ENCODE measurements around the gene CCDC50.
A peak's percentile ranks its signal among the peaks of the same experiment; 100 is the strongest.

The CCDC50 gene

GRCh38 chr3:191432162-191432561 lies 103.0 kb downstream of the CCDC50 start:
- DNase-seq = no peak

GRCh38 chr3:191434024-191434423 lies 104.8 kb downstream of the CCDC50 start:
- no peak for DNase-seq

GRCh38 chr3:191435981-191436380 lies 106.8 kb downstream of the CCDC50 start:
- peak; percentile 26 for DNase-seq

- no peak for DNase-seq
Measured at GRCh38 chr3:191438150-191438814, 109.1 kb downstream of the CCDC50 start.

- no peak for DNase-seq
Measured at GRCh38 chr3:191440532-191440931, 111.3 kb downstream of the CCDC50 start.

GRCh38 chr3:191441687-191442086 lies 112.5 kb downstream of the CCDC50 start:
- DNase-seq = no peak

- no peak for DNase-seq
Measured at GRCh38 chr3:191444569-191444968, 115.4 kb downstream of the CCDC50 start.

All from OCI-M1 (cell line).